SHP77 treated with DMSO at 0.1 percent for 48 hours (cell line): Measurements from ENCODE around the gene MAOA.
"Not testable (repeated sequence)": the region's sequence is repeated elsewhere in the genome, so short reads cannot be mapped to it uniquely, and the experiment has no call there.

Source experiments
- DNase-seq: peaks from one replicate; lab custom pipeline; 2025; lab: John Stamatoyannopoulos, UW

Gene MAOA

DNA sequence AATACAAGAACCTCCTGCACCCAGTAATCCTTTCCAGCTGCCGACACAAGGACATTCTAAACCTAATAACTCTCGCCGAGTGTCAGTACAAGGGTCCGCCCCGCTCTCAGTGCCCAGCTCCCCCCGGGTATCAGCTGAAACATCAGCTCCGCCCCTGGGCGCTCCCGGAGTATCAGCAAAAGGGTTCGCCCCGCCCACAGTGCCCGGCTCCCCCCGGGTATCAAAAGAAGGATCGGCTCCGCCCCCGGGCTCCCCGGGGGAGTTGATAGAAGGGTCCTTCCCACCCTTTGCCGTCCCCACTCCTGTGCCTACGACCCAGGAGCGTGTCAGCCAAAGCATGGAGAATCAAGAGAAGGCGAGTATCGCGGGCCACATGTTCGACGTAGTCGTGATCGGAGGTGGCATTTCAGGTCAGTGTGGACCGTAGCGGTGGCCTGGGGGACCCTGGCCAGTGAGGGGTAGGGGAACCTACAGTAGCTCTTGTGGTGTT is at the start of gene MAOA:
TSS of gene MAOA (plus strand) at position 295 of the 490 bp plus-strand sequence. CDS start at position 338, 43 bp downstream.
- peak; percentile 1 for DNase-seq

DNA sequence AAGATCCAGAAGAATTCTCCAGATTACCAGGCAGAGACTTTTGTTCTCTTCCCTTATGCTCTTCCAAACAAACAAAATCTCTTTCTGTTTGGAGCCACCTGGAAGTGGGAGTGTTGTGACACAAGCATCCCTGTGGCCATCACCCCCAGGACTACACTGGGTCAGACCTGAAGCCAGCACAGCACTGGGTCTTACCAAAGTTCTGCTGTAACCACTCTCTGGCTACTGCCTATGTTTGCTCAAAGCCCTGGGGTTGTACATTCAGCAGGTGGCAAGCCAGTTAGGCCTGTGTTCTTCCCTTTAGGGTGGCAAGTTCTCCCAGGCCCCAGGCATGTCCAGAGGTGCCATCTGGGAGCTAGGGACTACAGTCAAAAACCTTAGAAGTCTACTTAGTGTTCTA is 43.7 kb upstream of the MAOA start:
- no peak for DNase-seq

DNA sequence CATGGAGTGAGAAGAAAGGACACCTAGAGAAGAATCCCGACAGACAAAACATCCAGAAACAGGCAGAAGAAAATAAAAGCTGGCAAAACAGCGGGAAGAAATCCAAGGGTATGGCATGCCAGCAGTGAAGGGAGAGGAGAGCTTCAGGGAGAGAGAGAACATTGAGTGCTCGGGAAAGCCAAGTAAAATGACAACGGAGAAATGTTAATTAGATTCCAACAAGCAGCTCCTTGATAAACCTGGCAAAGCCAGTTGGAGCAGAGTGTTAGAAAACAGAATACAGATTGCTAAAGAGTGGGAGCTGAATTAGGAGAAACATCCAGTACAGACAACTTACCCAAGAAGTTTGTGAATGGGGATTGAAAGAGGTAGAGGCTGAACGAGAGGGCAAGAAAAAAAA is 40.4 kb upstream of the MAOA start:
- DNase-seq: no peak

DNA sequence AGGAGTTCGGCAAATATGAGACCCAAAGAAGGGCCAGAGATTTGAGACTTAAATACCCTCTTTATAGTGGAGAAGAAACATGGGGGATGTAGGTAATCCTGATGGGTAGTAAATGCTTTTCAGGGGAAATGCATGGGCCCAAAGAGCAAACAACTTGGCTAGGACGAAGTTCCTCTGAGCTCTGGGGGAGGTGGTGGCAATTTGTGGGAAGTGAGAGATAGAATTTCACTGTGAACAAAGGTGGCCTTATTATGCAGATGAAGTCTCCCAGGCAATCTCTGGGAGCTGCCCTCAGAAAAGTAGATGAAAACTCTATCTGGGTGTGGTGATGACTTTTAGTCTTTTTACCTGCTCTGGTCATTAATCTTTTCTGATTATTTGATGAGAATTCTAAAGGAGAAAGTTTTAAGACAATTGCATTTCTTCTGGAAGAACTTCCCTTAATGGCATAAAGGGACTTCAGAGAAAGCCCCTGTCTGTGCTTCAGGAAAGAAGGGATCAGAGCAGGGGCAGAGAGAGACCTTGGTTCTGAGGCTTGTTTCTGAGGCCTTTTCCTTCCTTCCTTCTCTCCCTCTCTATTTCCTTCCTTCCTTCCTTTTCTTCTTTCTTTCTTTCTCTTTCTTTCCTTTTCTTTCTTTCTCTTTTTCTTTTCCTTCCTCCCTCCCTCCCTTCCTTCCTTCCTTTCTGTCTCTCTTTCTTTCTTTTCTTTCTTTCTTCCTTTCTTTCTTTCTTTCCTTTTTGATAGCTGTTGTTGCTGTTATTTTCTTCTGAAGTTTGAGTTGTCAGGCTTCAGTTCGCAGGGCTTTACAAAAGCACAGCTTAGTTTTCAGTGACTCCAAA is 37.5 kb upstream of the MAOA start:
- DNase-seq: no peak

DNA sequence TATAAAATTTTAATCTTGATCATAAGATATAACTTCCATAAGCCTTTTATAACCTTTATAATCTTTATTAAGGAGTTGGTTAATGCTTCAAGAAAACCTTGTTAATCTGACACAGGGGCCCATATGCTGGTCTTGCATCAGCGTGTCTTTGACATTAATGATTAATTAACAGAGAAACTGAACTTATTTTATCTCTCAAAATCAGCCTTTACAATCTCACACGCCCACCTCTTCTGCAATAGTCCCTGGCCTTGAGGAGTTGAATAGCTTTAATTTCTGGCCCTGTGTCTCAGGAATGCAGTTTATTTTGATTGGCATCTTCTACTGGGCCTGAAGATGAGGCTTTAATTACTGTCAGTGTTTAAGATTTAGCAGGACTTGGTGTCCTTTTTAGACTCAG is 36.2 kb upstream of the MAOA start:
- not testable (repeated sequence) for DNase-seq

DNA sequence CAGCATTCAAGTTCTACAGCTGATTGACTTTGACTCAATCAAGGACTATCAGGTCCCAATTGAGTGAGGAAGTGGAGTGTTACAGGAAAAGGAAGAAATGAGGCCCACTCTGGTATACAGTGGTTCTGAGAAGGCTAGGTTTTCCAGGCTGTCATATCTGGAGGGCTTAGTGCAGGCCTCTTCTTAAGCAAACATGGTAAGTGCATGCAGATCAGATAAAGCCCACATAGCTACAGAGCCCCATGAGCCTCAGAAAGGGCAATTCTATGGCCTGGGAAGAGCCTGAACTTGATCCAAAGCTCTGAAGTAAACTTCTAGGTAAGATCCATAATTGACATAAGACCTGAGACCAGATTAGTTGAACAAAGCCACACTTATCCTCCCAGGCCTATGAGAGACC is 29.0 kb upstream of the MAOA start:
- no peak for DNase-seq

DNA sequence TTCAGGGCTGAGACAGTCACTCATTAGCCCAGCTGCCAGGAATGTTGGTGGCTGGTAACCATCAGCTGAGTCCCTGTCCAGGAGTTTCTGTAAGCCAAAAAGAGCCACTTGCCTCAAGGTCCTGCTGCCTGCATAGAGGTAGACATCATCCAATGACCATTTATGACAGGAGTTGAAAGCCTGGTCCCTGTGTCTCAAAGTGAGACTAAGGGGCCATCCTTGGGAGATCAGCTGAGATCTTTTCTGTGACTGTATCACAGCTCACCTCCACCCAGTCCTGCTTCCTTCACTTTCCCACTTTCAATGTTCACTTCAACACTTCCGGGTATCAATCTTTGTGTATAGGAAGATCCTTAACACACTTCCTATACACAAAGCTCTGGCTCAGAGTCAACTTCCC is 28.4 kb upstream of the MAOA start:
- DNase-seq: no peak

DNA sequence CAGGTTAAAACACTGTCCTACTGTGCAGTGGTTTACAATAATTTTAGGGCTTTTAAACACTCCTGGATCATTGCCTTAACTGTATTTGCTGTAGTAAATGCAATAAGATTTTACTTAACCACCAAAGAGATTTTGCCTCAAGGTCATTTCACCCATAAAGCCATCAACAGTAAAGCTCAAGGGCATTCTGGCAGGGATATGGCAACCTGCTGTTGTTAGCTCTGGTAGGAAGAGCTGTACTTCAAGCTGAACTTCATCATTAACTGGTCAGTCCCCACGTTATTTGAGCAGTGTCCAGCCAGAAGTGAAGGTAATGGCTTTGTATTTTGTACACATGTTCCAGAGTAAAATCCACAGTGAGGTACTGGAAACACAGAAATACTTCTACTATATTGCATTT is 26.9 kb upstream of the MAOA start:
- no peak for DNase-seq

DNA sequence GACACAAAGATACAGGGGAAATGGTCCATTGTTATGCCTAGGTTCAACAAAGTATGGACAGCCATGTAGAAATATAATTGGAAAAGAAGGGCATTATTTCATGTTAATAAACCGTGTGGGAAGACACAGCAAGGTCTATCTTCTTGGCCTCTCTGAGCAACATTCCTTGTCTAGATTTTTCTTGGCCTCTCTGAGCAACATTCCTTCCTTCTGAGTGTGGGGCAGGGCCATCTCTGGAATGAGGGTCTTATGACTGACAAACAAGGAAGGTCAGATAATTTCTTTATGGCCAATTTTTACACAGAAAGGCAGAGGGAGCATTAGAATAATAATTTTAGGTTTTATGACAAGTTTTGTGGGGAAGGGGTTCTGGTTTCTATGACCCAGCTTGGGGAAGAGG is 24.3 kb upstream of the MAOA start:
- DNase-seq: no peak

DNA sequence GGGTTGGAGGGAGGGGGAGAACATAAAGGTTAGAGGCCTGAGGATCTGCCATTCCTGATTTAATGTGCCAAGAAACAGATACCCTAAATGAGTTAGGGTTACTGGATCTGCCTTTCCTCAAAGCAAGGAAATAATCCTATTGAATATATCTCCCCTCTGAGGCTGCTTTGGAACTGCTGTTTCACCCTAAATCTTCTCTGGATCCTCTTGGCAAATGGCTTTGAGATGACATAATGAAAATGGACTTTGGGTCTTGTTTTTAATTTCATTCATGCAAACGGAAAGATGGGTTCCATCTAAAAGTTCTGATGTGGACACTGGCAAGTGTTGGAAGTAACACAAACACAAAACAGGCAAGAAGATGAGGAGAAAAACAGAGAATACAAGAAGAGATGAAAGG is 23.0 kb upstream of the MAOA start:
- no peak for DNase-seq

DNA sequence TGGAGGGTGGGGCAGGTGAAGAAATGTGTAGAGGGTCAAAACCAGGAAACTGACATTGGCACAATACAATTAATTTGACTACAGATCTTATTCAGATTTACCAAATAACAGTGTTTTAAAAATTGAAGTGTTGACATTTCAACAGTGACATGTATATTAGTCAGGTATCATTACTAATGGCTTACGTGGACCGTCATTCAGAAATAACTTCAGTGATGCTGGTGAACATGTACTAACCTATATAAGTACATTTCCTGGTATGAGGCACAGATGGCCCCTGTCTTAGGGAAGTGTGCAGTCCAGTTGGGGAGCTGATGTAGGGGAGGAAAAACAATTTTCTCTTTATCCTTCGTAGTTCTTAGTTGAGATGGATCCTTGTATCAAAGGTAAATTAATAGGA is 22.3 kb upstream of the MAOA start:
- DNase-seq: no peak

DNA sequence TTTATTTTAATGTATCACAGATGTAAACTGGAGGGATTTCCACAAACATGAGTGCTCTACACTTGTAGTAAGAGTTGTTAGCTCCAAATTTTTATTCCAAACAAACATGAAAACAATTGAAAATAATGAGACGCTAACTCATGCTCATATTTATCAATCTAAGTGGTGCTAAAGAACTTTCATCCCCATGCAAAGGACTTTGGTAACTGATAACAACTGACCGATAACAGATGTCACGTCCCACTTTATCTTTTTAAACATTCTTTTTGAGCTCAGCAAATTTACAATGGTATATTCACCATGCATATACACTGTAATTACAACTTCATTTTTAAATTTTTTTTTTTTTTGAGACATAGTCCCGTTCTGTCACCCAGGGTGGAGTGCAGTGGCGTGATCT is 15.6 kb upstream of the MAOA start:
- DNase-seq: no peak

DNA sequence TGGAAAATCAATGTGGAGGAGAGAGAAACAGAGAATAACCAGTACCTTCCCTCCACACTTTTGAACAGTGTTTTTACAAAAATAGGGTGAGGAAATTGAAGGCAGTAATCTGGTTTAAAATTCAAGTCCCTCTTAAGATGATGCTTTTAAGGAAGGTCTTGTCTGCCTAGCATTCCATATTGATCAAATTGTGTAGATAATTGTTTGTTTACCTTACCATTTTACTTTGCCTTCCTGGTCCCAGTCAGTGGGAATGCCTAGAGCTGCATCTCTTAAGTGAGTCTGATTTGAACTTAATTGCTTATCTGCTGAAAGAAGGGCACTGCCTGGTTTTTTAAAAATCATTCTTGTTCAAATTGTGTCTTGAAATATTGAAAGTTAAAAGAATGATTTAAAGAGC is 14.4 kb upstream of the MAOA start:
- no peak for DNase-seq

DNA sequence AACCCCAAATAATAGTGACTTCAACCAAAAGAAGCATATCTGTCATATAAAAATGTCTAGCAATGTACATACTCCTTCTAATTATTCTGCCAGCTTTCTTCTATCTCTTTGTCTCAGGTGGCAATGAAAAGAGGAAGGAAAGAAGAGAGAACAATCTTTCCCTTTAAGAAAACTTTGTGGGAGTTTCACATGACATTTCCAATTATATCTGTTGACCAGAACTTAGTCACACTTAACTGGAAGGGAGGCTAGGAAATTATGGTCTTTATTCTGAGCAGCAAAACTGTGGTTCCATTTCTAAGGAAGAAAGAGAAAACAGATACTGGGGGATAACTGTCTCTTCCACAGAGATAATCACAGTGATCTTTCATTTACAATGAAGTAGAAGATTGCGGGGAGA is 12.9 kb upstream of the MAOA start:
- no peak for DNase-seq

DNA sequence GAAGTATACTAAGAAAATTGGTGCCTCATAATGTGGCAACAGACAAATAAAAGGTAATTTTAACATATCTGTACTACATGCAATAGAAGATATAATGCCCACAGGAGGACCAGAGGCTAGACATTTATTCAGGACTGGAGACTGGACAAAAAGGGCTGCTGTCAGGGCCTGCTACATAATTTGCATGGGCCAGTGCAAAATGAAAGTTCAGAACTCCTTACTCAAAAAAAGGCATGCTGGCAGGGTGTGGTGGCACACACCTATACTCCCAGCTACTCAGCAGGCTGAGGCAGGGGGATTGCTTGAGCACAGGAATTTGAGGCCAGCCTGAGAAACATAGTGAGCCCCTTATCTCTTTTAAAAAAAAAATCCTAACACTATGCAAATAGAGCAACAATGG is 12.4 kb upstream of the MAOA start:
- DNase-seq: no peak

DNA sequence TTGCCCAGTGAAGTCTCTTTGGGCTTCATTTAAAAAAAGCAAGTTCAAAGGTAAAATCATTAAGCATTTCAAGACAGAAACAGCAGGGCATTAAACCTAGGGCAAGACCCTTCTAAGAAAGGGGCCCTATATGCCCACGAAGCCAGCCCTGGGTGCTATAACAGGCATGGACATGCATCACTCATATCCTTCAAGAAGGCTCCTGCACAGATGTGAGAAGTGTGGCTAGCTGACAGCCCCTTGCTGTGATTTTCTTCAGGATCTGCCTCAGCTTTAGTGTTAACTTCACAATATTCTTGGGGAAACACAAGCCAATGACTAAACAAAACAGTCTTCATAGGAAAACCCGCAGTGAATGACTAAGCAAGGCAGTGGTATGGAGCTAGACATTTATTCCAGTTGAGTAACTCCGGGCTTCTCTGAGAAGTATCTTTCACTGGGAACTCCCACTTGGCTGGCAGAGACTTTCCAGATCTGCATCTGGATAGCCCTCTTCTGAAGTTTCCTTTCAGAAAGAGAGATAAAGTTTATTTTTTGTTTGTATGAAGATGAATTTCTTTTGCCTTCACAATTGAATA is 11.9 kb upstream of the MAOA start:
- DNase-seq: no peak

DNA sequence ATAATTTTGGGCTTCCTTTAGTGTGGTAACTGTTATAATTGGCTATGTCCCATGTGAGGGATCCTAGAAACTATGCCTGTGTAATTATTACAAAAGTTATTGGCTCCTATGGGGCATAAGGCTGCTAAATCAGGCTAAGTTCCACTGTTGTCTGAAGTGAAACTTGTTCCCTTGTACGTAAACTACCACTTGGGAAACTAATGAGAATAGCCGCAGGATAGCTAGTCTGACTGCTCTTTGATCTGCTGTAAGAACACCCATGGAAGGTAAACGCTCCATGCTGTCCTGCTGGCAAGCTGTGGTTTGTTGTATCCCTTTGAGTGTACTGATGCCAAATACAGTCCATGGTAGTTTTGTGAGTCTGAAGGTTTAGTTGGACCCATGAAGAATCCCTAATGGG is 9.3 kb upstream of the MAOA start:
- DNase-seq: no peak

DNA sequence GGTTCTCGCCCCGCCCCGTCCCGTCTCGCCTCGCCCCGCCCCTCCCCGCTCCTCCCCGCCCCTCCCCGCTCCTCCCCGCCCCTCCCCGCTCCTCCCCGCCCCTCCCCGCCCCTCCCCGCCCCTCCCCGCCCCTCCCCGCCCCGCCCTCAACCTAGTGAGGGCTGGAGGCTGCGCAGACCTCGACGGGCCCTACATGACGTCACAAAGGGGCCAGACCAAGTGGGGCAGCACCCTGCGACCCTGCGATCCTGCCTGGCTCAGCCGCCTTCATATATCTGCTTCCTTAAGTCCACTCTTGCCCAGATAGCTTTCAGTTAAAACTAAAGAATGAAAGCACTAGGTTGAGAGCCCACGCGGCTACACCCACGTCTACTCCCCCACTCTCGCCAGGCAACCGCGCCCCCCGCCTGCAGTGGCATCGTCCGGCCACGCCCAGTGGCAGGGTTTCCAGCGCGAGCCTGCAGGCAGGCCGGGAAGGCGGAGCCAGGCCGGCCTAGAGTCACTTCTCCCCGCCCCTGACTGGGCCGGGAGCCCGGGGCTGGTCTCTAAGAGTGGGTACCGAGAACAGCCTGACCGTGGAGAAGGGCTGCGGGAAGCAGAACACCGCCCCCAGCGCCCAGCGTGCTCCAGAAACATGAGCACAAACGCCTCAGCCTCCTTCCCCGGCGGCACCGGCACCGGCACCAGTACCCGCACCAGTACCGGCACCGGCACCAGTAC is 1.5 kb upstream of the MAOA start:
- DNase-seq: peak; percentile 66

DNA sequence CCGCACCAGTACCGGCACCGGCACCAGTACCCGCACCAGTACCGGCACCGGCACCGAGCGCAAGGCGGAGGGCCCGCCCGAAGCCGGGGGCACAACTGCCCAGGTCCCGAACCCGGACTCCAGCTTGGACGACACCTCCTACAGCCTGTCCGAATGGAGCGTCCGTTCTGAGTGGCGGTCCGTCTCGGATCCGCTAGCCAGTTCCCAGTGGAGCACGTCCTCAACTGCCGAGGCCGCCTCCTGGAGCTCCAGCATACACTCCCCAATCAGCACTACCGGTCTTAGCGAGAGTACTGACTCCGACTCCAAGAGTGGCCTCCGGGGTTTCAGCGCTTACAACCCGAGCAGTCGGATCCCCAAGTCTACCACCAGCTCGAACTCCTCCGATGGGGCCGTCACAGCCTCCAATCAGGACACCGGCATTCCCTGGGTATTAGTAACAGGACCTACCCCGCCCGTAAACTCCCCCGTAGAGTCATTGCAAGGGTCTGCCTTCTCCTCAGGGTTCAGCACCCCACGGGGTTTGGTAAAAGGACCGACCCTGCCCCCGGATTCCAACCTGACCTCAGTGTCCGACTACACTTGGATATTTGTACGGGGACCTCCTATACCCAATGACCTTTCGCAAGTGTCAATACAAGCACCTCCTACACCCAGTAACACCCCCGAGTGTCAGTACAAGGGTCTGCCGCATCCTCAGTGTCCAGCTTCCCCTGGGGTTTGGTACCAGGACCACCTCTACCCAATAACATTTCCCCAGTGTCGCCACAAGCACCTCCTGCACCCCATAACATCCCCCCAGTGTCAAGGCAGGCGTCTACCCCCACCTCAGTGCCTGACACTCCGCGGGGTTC is 721 bp upstream of the MAOA start:
- DNase-seq: no peak

DNA sequence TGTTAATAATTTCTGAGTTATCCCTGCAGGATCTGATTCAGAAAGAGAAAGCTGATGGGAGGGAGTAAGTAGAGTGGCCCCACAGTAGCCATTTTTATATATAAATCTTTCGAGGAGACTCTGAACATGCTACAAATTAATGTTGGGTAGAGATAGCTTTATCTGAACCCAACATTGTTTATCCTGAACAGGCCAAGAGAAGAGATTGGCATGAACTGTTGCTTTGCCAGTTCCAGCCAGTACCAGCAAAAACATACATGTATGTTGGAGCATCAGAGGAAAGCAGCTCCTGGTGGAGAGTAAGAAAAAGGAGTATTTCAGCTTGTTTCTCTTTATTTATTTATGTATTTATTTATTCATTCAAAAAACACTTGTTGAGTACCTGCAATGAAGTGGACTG is 1.6 kb downstream of the MAOA start:
- DNase-seq: no peak

DNA sequence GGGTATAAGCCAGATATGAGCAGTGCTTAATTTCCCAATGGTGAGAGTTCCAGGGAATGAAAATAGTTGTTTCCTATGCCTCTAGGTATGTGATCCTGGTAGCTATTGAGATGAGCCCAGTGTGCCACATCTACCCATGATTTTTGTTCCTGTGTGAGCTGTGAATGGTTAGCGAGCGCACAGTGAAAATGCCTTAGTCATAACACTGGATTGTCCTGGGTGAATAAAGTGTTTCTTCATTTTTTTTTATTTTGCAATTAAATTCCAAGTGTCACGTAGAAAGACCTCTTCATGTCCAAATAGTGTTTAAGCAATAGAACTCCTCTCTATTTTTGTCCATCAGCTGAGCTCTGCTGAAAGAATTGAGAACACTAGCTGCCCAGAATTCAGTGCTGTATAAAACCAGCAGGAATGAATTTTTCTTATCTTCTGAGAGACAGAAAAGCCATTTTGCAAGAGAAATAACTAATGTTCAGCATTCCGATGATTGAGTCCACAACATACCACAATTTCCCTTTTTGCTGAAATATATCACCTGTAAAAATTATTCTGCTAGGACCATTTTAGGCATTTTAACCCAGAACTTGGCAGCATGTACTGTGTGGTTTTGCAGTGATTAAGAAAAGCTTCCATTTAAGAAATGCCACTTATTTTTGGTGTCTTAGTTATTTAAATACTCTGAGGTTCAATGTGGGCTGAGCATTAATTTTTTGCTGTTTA is 5.6 kb downstream of the MAOA start:
- no peak for DNase-seq

DNA sequence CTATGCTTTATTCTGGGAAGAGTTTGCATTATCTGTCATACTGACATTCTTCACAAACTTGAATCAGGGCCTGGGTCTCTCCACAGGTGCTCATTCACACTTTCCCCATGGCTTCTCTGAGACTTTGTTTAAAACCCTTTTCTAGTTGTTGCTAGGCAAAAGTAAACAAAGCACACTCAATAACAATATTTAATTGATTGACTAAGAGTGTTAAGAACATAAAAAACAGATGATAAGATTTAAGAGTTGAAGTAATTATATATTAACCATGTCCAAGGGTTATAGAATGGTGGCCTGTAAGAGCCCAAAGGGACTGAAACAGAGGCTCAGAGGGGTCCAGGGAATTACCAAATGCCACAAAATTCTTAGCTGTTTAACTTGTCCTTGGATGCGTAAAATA is 7.1 kb downstream of the MAOA start:
- DNase-seq: no peak
